ENCODE results near the gene ST8SIA4.

DNA sequence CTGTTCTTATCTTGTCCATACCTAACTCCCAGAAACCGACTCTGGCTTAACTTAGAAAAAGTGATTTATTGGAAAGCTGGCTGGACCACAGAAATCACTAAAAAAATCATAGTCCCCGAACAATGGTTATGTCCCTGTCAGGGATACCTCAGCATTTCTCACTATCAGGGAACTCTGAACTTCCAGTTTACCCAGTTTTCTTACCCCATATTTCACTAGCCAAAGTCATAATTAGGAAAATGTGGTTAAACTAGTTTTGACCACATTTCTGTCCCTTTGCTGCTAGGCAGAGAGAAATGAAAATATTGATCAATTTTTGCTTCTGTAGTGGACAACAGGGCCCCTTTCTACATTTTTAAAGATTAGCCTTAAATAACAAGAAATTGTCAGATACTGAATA is 38.2 kb downstream of the ST8SIA4 start:
- no peak for TF ChIP-seq GATA2 (IDR thresholded peaks at IDR 0.05; ENCODE audit: low read depth, low read length)
- TF ChIP-seq GATA3 (IDR thresholded peaks at IDR 0.05; ENCODE audit: low read depth, low read length): no peak
